GM10847 (cell line): ENCODE measurements around the gene PTTG1IP.

Experiments used
- POLR2A ChIP-seq: IDR thresholded peaks from 2 replicates; pipeline ENCODE4 v1.6.1; 2011; ENCODE audit not compliant: insufficient read length; ENCODE audit errors: extremely low read depth

Gene PTTG1IP

GRCh38 chr21:44892536-44893277, 19.2 kb upstream of the PTTG1IP start:
- no peak for TF ChIP-seq POLR2A

- no peak for TF ChIP-seq POLR2A
These were observed 18.6 kb upstream of the PTTG1IP start for GRCh38 chr21:44892095-44892494.

GRCh38 chr21:44891631-44892031, 18.1 kb upstream of the PTTG1IP start:
- no peak for TF ChIP-seq POLR2A

- no peak for TF ChIP-seq POLR2A
These were observed 17.6 kb upstream of the PTTG1IP start for GRCh38 chr21:44890961-44891541.

- TF ChIP-seq POLR2A: no peak
These were observed 16.9 kb upstream of the PTTG1IP start for GRCh38 chr21:44890338-44890931.

- no peak for TF ChIP-seq POLR2A
These were observed 16.3 kb upstream of the PTTG1IP start for GRCh38 chr21:44889625-44890337.

- no peak for TF ChIP-seq POLR2A
These were observed 15.4 kb upstream of the PTTG1IP start for GRCh38 chr21:44888581-44889550.

- no peak for TF ChIP-seq POLR2A
These were observed 14.5 kb upstream of the PTTG1IP start for GRCh38 chr21:44887807-44888580.

- TF ChIP-seq POLR2A: no peak
These were observed 13.8 kb upstream of the PTTG1IP start for GRCh38 chr21:44887126-44887806.

GRCh38 chr21:44886113-44887075, 12.9 kb upstream of the PTTG1IP start:
- no peak for TF ChIP-seq POLR2A

- no peak for TF ChIP-seq POLR2A
These were observed 12.1 kb upstream of the PTTG1IP start for GRCh38 chr21:44885615-44886014.

- TF ChIP-seq POLR2A: no peak
These were observed 10.6 kb upstream of the PTTG1IP start for GRCh38 chr21:44884097-44884496.
